GM18858 (cell line): ENCODE results near the gene CBY2.
"Not testable (repeated sequence)": the region's sequence is repeated elsewhere in the genome, so short reads cannot be mapped to it uniquely, and the experiment has no call there.

Experiments used
- ATAC-seq: cut with Tn5 transposase; IDR thresholded peaks from one replicate; pipeline ENCODE4 v1.9.1; 2021; ENCODE audit not compliant: unreplicated experiment

The CBY2 gene

GRCh38 chr13:45742985-45743384 is 40.9 kb downstream of the CBY2 start:
- ATAC-seq: no peak

- no peak for ATAC-seq
Measured at GRCh38 chr13:45744979-45745378, 42.9 kb downstream of the CBY2 start.

GRCh38 chr13:45747071-45747470 is 45.0 kb downstream of the CBY2 start:
- ATAC-seq: no peak

GRCh38 chr13:45748941-45749759 is 47.0 kb downstream of the CBY2 start:
- no peak for ATAC-seq

GRCh38 chr13:45750566-45750965 is 48.4 kb downstream of the CBY2 start:
- no peak for ATAC-seq

- no peak for ATAC-seq
Measured at GRCh38 chr13:45751885-45752284, 49.8 kb downstream of the CBY2 start.

- no peak for ATAC-seq
Measured at GRCh38 chr13:45752510-45752909, 50.4 kb downstream of the CBY2 start.

- ATAC-seq: not testable (repeated sequence)
Measured at GRCh38 chr13:45756498-45756897, 54.4 kb downstream of the CBY2 start.

GRCh38 chr13:45757589-45757988 is 55.5 kb downstream of the CBY2 start:
- ATAC-seq: not testable (repeated sequence)

- ATAC-seq: no peak
Measured at GRCh38 chr13:45763419-45763818, 61.3 kb downstream of the CBY2 start.
